K562 (cell line): ENCODE results near the gene SGK1. TPM values are rescaled to one million over a fixed set of nuclear protein-coding genes. Genes with fewer than 3 reads are reported as not detected.

ENCODE experiments used
- AFF1 ChIP-seq, 2 experiments: fragments of 450-650 bp; IDR thresholded peaks; 2 replicates each; pipeline ENCODE4 v1.6.1; 2018; ENCODE audit warnings: mild to moderate bottlenecking in 2 of 2, low read depth in 1 of 2; ENCODE audit not compliant: partially characterized antibody in 2 of 2
- CTBP1 ChIP-seq: fragments of 450-650 bp; IDR thresholded peaks from 2 replicates; pipeline ENCODE4 v1.6.1; 2016; ENCODE audit warnings: borderline replicate concordance
- EP400 ChIP-seq: fragments of 450-650 bp; IDR thresholded peaks from 2 replicates; pipeline ENCODE4 v1.6.1; 2017; ENCODE audit warnings: antibody characterized with exemption, mild to moderate bottlenecking, moderate library complexity
- ILF3 ChIP-seq: fragments of 450-650 bp; IDR thresholded peaks from 2 replicates; pipeline ENCODE4 v1.6.1; 2018; ENCODE audit warnings: antibody characterized with exemption, mild to moderate bottlenecking, moderate library complexity, borderline replicate concordance
- KDM1A ChIP-seq, 2 experiments: fragments of 450-650 bp; IDR thresholded peaks; 2 replicates each; pipeline ENCODE4 v1.6.1; 2016; ENCODE audit warnings: mild to moderate bottlenecking in 2 of 2
- MYC ChIP-seq, 2 experiments: fragments of 250-450 bp in 1 of 2; sonication (Bioruptor Pico) in 1 of 2; IDR thresholded peaks; 2 replicates each; pipeline versions ENCODE4 v1.5.1 to v1.6.1; 2012 to 2021; ENCODE audit warnings: low read depth in 2 of 2, borderline replicate concordance in 1 of 2, improper control_type of control experiment in 1 of 2, low read length in 1 of 2, mild to moderate bottlenecking in 1 of 2, moderate library complexity in 1 of 2
- NFRKB ChIP-seq: fragments of 450-650 bp; IDR thresholded peaks from 2 replicates; pipeline ENCODE4 v1.6.1; 2016; ENCODE audit warnings: low read depth
- POLR2H ChIP-seq: IDR thresholded peaks from 2 replicates; pipeline ENCODE4 v1.6.1; 2016; ENCODE audit warnings: missing genetic modification characterization, low read depth, mild to moderate bottlenecking, control low read depth, missing compliant biosample characterization, moderate library complexity
- RBM15 ChIP-seq: fragments of 200-400 bp; formaldehyde crosslinking; IDR thresholded peaks from 2 replicates; pipeline ENCODE4 v1.6.1; 2018; ENCODE audit warnings: mild to moderate bottlenecking, low read length, moderate library complexity; ENCODE audit not compliant: insufficient read depth
- RBM39 ChIP-seq: fragments of 200-400 bp; formaldehyde crosslinking; optimal IDR thresholded peaks from 2 replicates; pipeline ENCODE3; 2018; ENCODE audit warnings: low read depth, low read length
- RCOR1 ChIP-seq, 2 experiments: IDR thresholded peaks; 2 replicates each; pipeline ENCODE4 v1.6.1; 2012; ENCODE audit warnings: low read depth in 2 of 2, low read length in 2 of 2, borderline replicate concordance in 1 of 2, improper control_type of control experiment in 1 of 2
- SMC3 ChIP-seq: conservative IDR thresholded peaks from 2 replicates; pipeline ENCODE4 v1.6.1; 2011; ENCODE audit warnings: low read depth, low read length, improper control_type of control experiment; ENCODE audit not compliant: insufficient read depth
- TEAD4 ChIP-seq, 2 experiments: sonication (generic) in 1 of 2; formaldehyde crosslinking in 1 of 2; IDR thresholded peaks; 2 replicates each; pipeline versions ENCODE4 v1.6.1 to v1.8.0; 2012 to 2022; ENCODE audit warnings: borderline replicate concordance in 1 of 2, inconsistent platforms in 1 of 2, low read length in 1 of 2, mild to moderate bottlenecking in 1 of 2, missing genetic modification reagents in 1 of 2
- TOE1 ChIP-seq, 2 experiments: fragments of 450-650 bp in 1 of 2; sonication (generic) in 1 of 2; formaldehyde crosslinking in 1 of 2; IDR thresholded peaks; 2 replicates each; pipeline versions ENCODE4 v1.7.1 to v1.8.0; 2016 to 2022; ENCODE audit warnings: borderline replicate concordance in 2 of 2, mild to moderate bottlenecking in 2 of 2, antibody characterized with exemption in 1 of 2, inconsistent platforms in 1 of 2, low read depth in 1 of 2, missing genetic modification reagents in 1 of 2, moderate library complexity in 1 of 2
- YY1 ChIP-seq, 3 experiments: IDR thresholded peaks; 2 replicates each; pipeline ENCODE4 v1.6.1; 2011; ENCODE audit warnings: low read length in 2 of 3, mild to moderate bottlenecking in 2 of 3, moderate library complexity in 2 of 3, borderline replicate concordance in 1 of 3, control low read depth in 1 of 3, low read depth in 1 of 3; ENCODE audit not compliant: insufficient read depth in 3 of 3, insufficient replicate concordance in 2 of 3, control insufficient read depth in 1 of 3, insufficient read length in 1 of 3; ENCODE audit errors: extremely low read depth in 1 of 3
- ZEB2 ChIP-seq: fragments of 450-650 bp; IDR thresholded peaks from 2 replicates; pipeline ENCODE4 v1.6.1; 2016
- ZNF165 ChIP-seq: fragments of 250-450 bp; sonication (Bioruptor Pico); IDR thresholded peaks from 2 replicates; pipeline ENCODE4 v1.4.0; 2020; ENCODE audit warnings: borderline replicate concordance
- polyA plus RNA-seq, 8 experiments: library from polyadenylated mRNA; depleted of rRNA in 4 of 8; stranded (reverse) in 5 of 8; unstranded in 3 of 8; fragments of >200 nt; fragmentation: Nextera tagmentation in 2 of 8; fragmentation: Illumina TruSeq in 1 of 8; extraction: Ambion mirVana in 2 of 8; extraction: Trizol in 1 of 8; gene quantifications; 2 replicates each; pipeline versions ENCODE4 v1.2.1 to v1.2.3, GENCODE V29; 2011 to 2014; ENCODE audit warnings: inconsistent platforms in 1 of 8, missing spikeins in 1 of 8
- total RNA-seq, 7 experiments: library from RNA; depleted of rRNA in 6 of 7; stranded (reverse); fragments of >200 nt in 6 of 7; fragmentation: Illumina TruSeq in 2 of 7; extraction: Trizol in 2 of 7; gene quantifications; 2 replicates each; pipeline versions ENCODE4 v1.2.1 to v1.2.3, GENCODE V29; 2011 to 2021; ENCODE audit warnings: low replicate concordance in 1 of 7
- TF ChIP-seq, protein P1 (sequence below), 3 experiments: IDR thresholded peaks in 2 of 3; conservative IDR thresholded peaks in 1 of 3; 2 replicates each; pipeline ENCODE4 v1.5.1; 2011 to 2012; ENCODE audit warnings: low read length in 3 of 3, mild to moderate bottlenecking in 3 of 3, control low read depth in 2 of 3, improper control_type of control experiment in 1 of 3, inconsistent platforms in 1 of 3, low read depth in 1 of 3, mixed read lengths in 1 of 3, moderate library complexity in 1 of 3; ENCODE audit not compliant: insufficient read depth in 2 of 3

The SGK1 gene
- total and polyA plus RNA-seq, 9 of the 15 experiments (the other 6 are each of a cell fraction or from before 2014, with no cell fraction given): 3.5 to 7.2 (median 3.9) TPM

- TF ChIP-seq TOE1 (IDR thresholded peaks at IDR 0.05; ENCODE audit: borderline replicate concordance) (no peak), TOE1 (CRISPR knock-in tag; IDR thresholded peaks at IDR 0.05; ENCODE audit: borderline replicate concordance, low read depth) (no peak), NFRKB (peak; percentile 67; the same call in 1 of the 2 replicates), CTBP1 (peak; percentile 36; the same call in 1 of the 2 replicates), EP400 (peak; percentile 69), TEAD4 (IDR thresholded peaks at IDR 0.05; ENCODE audit: low read length) (0 out of 2 replicates have a peak, but pooled peaks have one; percentile 9), TEAD4 (CRISPR knock-in tag; IDR thresholded peaks at IDR 0.05; ENCODE audit: borderline replicate concordance) (no peak), YY1 (IDR thresholded peaks at IDR 0.05; ENCODE audit: borderline replicate concordance in 1 of 3, control insufficient read depth in 1 of 3, extremely low read depth in 1 of 3, insufficient read depth in 3 of 3, insufficient read length in 1 of 3, insufficient replicate concordance in 2 of 3, low read depth in 1 of 3, low read length in 2 of 3) (peak in 1 of 3 experiments; percentile 56), SMC3 (no peak), RBM39 (no peak), ILF3 (0 out of 2 replicates have a peak, but pooled peaks have one; percentile 45), POLR2H (tag) (peak; percentile 49; the same call in 1 of the 2 replicates), ZEB2 (no peak; the same call in 1 of the 2 replicates), RCOR1 (IDR thresholded peaks at IDR 0.05; ENCODE audit: borderline replicate concordance in 1 of 2, low read depth in 2 of 2, low read length in 2 of 2) (peak in 1 of 2 experiments; percentile 48; a peak in 1 of 4 replicates), RBM15 (no peak), KDM1A (IDR thresholded peaks at IDR 0.05) (0 out of 4 replicates have a peak, but pooled peaks of 1 of the 2 experiments have one; percentile 32), AFF1 (IDR thresholded peaks at IDR 0.05; ENCODE audit: low read depth in 1 of 2, partially characterized antibody in 2 of 2) (peak in 1 of 2 experiments; percentile 52), ZNF165 (CRISPR knock-in tag) (no peak), MYC (IDR thresholded peaks at IDR 0.05; ENCODE audit: low read depth, low read length) (peak; percentile 91), MYC (CRISPR knock-in tag; IDR thresholded peaks at IDR 0.05; ENCODE audit: borderline replicate concordance, low read depth) (no peak)
- TF ChIP-seq, protein P1, sequence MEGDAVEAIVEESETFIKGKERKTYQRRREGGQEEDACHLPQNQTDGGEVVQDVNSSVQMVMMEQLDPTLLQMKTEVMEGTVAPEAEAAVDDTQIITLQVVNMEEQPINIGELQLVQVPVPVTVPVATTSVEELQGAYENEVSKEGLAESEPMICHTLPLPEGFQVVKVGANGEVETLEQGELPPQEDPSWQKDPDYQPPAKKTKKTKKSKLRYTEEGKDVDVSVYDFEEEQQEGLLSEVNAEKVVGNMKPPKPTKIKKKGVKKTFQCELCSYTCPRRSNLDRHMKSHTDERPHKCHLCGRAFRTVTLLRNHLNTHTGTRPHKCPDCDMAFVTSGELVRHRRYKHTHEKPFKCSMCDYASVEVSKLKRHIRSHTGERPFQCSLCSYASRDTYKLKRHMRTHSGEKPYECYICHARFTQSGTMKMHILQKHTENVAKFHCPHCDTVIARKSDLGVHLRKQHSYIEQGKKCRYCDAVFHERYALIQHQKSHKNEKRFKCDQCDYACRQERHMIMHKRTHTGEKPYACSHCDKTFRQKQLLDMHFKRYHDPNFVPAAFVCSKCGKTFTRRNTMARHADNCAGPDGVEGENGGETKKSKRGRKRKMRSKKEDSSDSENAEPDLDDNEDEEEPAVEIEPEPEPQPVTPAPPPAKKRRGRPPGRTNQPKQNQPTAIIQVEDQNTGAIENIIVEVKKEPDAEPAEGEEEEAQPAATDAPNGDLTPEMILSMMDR (IDR thresholded peaks at IDR 0.05 in 2 of 3, conservative IDR thresholded peaks at IDR 0.05 in 1 of 3; ENCODE audit: insufficient read depth in 2 of 3, low read depth in 1 of 3, low read length in 3 of 3): peak; percentile 28 to 74 (median 38); a peak in 4 of 6 replicates
These were observed 194.2 kb downstream of the SGK1 start (continued) for GRCh38 chr6:134123666-134124208.
